WERI-Rb-1 (cell line): ENCODE measurements around the gene SYNPO2L.

Source experiments
- DNase-seq: peaks from one replicate; pipeline ENCODE4 v3.0.0-alpha.2; 2020
- H3K27ac ChIP-seq: fragments of 250-450 bp; sonication (Bioruptor Pico); 2 replicates; pipeline ENCODE4 v1.5.1; 2020; ENCODE audit warnings: mild to moderate bottlenecking, moderate library complexity
- H3K27me3 ChIP-seq: fragments of 250-450 bp; sonication (Bioruptor Pico); 2 replicates; pipeline ENCODE4 v1.5.1; 2021; ENCODE audit warnings: mild to moderate bottlenecking, low read depth, moderate library complexity; ENCODE audit not compliant: insufficient read depth, severe bottlenecking
- H3K36me3 ChIP-seq: fragments of 250-450 bp; sonication (Bioruptor Pico); 2 replicates; pipeline ENCODE4 v1.5.1; 2020; ENCODE audit warnings: mild to moderate bottlenecking, moderate library complexity
- H3K4me3 ChIP-seq: 2 replicates; pipeline ENCODE4 v1.5.1; 2011; ENCODE audit warnings: low read depth, mild to moderate bottlenecking, control low read depth, low read length
- H3K9me3 ChIP-seq: fragments of 250-450 bp; sonication (Bioruptor Pico); 2 replicates; pipeline ENCODE4 v1.5.1; 2021; ENCODE audit warnings: mild to moderate bottlenecking, moderate library complexity; ENCODE audit not compliant: severe bottlenecking
- CTCF ChIP-seq: IDR thresholded peaks from 2 replicates; pipeline ENCODE4 v1.5.1; 2011; ENCODE audit warnings: low read depth, mild to moderate bottlenecking, control low read depth, inconsistent platforms, low read length

SYNPO2L gene

GRCh38 chr10:73649876-73650536, 5.8 kb downstream of the SYNPO2L start:
- H3K27me3 ChIP-seq: no peaks in the 10 kb centered on the region
- H3K27ac ChIP-seq: no peak overlapping the region
- H3K36me3 ChIP-seq: no peaks in the 10 kb centered on the region
- no peak overlapping the region for H3K4me3 ChIP-seq
- no peak for DNase-seq
- H3K9me3 ChIP-seq: no peaks in the 10 kb centered on the region
- no peak for TF ChIP-seq CTCF

GRCh38 chr10:73648975-73649829, 6.6 kb downstream of the SYNPO2L start:
- no peaks in the 10 kb centered on the region for H3K9me3 ChIP-seq
- no peaks in the 10 kb centered on the region for H3K36me3 ChIP-seq
- no peak for TF ChIP-seq CTCF
- H3K27ac ChIP-seq: no peak overlapping the region
- DNase-seq: no peak
- no peak overlapping the region for H3K4me3 ChIP-seq
- H3K27me3 ChIP-seq: no peaks in the 10 kb centered on the region

GRCh38 chr10:73647875-73648651, 7.8 kb downstream of the SYNPO2L start:
- Histone ChIP-seq H3K4me3 (peak overlapping the region; percentile 33), H3K27ac (no peak overlapping the region)
- no peak for DNase-seq

GRCh38 chr10:73647211-73647874, 8.5 kb downstream of the SYNPO2L start:
- no peaks in the 10 kb centered on the region for H3K27me3 ChIP-seq
- TF ChIP-seq CTCF: no peak
- no peak for DNase-seq
- no peaks in the 10 kb centered on the region for H3K9me3 ChIP-seq
- no peak overlapping the region for H3K27ac ChIP-seq
- H3K4me3 ChIP-seq: peak overlapping the region; percentile 33
- no peaks in the 10 kb centered on the region for H3K36me3 ChIP-seq

More at GRCh38 chr10:73647875-73648651, 7.8 kb downstream of the SYNPO2L start:
- H3K36me3 ChIP-seq: no peaks in the 10 kb centered on the region
- no peaks in the 10 kb centered on the region for H3K27me3 ChIP-seq
- no peak for TF ChIP-seq CTCF
- no peaks in the 10 kb centered on the region for H3K9me3 ChIP-seq

GRCh38 chr10:73646598-73647041, 9.2 kb downstream of the SYNPO2L start:
- no peak for TF ChIP-seq CTCF
- DNase-seq: no peak

More at GRCh38 chr10:73646598-73647041, 9.2 kb downstream of the SYNPO2L start:
- Histone ChIP-seq H3K27ac (no peak overlapping the region), H3K4me3 (no peak overlapping the region), H3K27me3 (no peaks in the 10 kb centered on the region), H3K9me3 (no peaks in the 10 kb centered on the region), H3K36me3 (no peaks in the 10 kb centered on the region)
